HepG2 (cell line): ENCODE results near the gene ZNF383. TPM values are rescaled to one million over a fixed set of nuclear protein-coding genes. Genes with fewer than 3 reads are reported as not detected.
A peak's percentile ranks its signal among the peaks of the same experiment; 100 is the strongest.

ENCODE experiments used
- E2F5 ChIP-seq: sonication (generic); formaldehyde crosslinking; conservative IDR thresholded peaks from 2 replicates; pipeline ENCODE4 v1.4.0; 2020; ENCODE audit warnings: missing genetic modification reagents
- NCOA2 ChIP-seq: sonication (generic); formaldehyde crosslinking; IDR thresholded peaks from 2 replicates; pipeline ENCODE4 v1.8.0; 2022; ENCODE audit warnings: inconsistent platforms
- PRDM4 ChIP-seq: sonication (generic); formaldehyde crosslinking; IDR thresholded peaks from 2 replicates; pipeline ENCODE4 v1.9.0; 2021; ENCODE audit warnings: missing genetic modification reagents, borderline replicate concordance
- SMAD3 ChIP-seq: sonication (generic); formaldehyde crosslinking; IDR thresholded peaks from 2 replicates; pipeline ENCODE4 v1.4.0; 2020; ENCODE audit warnings: missing genetic modification reagents
- TBX3 ChIP-seq: fragments of 450-650 bp; IDR thresholded peaks from 2 replicates; pipeline ENCODE4 v1.6.1; 2017; ENCODE audit warnings: antibody characterized with exemption, mild to moderate bottlenecking, inconsistent platforms, borderline replicate concordance
- TCF7 ChIP-seq: sonication (generic); IDR thresholded peaks from 2 replicates; pipeline ENCODE4 v1.6.1; 2016; ENCODE audit warnings: antibody characterized with exemption, low read depth
- TCF7L2 ChIP-seq: IDR thresholded peaks from 2 replicates; pipeline ENCODE4 v1.6.1; 2011; ENCODE audit warnings: mild to moderate bottlenecking, low read depth, low read length, moderate library complexity
- TRIM22 ChIP-seq: fragments of 450-650 bp; IDR thresholded peaks from 2 replicates; pipeline ENCODE4 v1.6.1; 2017
- ZNF180 ChIP-seq: sonication (generic); formaldehyde crosslinking; IDR thresholded peaks from 2 replicates; pipeline ENCODE4 v1.4.0; 2020; ENCODE audit warnings: low read depth, missing genetic modification reagents, borderline replicate concordance
- polyA plus RNA-seq, 8 experiments: library from polyadenylated mRNA; depleted of rRNA in 3 of 8; stranded (reverse) in 7 of 8; unstranded in 1 of 8; fragments of >200 nt; fragmentation: Illumina TruSeq in 4 of 8; extraction: Trizol in 4 of 8; gene quantifications; 2 replicates each; pipeline versions ENCODE4 v1.2.1 to v1.2.3, GENCODE V29; 2011 to 2016; ENCODE audit warnings: low read depth in 4 of 8, missing spikeins in 1 of 8, mixed read lengths in 1 of 8; ENCODE audit not compliant: insufficient read depth in 1 of 8
- total RNA-seq, 5 experiments: library from RNA; depleted of rRNA; stranded (reverse); fragments of >200 nt; fragmentation: Illumina TruSeq; extraction: Trizol; gene quantifications; 2 replicates each; pipeline ENCODE4 v1.2.3, GENCODE V29; 2016; ENCODE audit warnings: low read depth in 1 of 5
- TF ChIP-seq, protein P1 (sequence below): sonication (generic); formaldehyde crosslinking; IDR thresholded peaks from 2 replicates; pipeline ENCODE4 v1.4.0; 2020; ENCODE audit warnings: missing genetic modification reagents
- TF ChIP-seq, protein P2 (sequence below): sonication (generic); formaldehyde crosslinking; IDR thresholded peaks from 2 replicates; pipeline ENCODE4 v1.4.0; 2020; ENCODE audit warnings: mild to moderate bottlenecking, low read depth, missing genetic modification reagents
- TF ChIP-seq, protein P3 (sequence below): sonication (generic); formaldehyde crosslinking; IDR thresholded peaks from 2 replicates; pipeline ENCODE4 v1.5.0; 2020; ENCODE audit warnings: missing genetic modification reagents, mild to moderate bottlenecking, borderline replicate concordance

ZNF383 gene
- total and polyA plus RNA-seq, 2 of the 13 experiments (the other 11 are each of a cell fraction or from before 2014, with no cell fraction given), result 2.6 to 4.1 TPM

GRCh38 chr19:37172368-37173366 is 45.3 kb upstream of the ZNF383 start, which contains the start of gene ZNF585A (continued):
- TF ChIP-seq PRDM4 (CRISPR knock-in tag) (no peak), TBX3 (no peak), NCOA2 (CRISPR knock-in tag) (no peak), TCF7L2 (no peak), SMAD3 (CRISPR knock-in tag) (0 out of 2 replicates have a peak, but pooled peaks have one; percentile 43), TRIM22 (no peak), E2F5 (no peak), ZNF180 (no peak), TCF7 (no peak)
- TF ChIP-seq, protein P1, sequence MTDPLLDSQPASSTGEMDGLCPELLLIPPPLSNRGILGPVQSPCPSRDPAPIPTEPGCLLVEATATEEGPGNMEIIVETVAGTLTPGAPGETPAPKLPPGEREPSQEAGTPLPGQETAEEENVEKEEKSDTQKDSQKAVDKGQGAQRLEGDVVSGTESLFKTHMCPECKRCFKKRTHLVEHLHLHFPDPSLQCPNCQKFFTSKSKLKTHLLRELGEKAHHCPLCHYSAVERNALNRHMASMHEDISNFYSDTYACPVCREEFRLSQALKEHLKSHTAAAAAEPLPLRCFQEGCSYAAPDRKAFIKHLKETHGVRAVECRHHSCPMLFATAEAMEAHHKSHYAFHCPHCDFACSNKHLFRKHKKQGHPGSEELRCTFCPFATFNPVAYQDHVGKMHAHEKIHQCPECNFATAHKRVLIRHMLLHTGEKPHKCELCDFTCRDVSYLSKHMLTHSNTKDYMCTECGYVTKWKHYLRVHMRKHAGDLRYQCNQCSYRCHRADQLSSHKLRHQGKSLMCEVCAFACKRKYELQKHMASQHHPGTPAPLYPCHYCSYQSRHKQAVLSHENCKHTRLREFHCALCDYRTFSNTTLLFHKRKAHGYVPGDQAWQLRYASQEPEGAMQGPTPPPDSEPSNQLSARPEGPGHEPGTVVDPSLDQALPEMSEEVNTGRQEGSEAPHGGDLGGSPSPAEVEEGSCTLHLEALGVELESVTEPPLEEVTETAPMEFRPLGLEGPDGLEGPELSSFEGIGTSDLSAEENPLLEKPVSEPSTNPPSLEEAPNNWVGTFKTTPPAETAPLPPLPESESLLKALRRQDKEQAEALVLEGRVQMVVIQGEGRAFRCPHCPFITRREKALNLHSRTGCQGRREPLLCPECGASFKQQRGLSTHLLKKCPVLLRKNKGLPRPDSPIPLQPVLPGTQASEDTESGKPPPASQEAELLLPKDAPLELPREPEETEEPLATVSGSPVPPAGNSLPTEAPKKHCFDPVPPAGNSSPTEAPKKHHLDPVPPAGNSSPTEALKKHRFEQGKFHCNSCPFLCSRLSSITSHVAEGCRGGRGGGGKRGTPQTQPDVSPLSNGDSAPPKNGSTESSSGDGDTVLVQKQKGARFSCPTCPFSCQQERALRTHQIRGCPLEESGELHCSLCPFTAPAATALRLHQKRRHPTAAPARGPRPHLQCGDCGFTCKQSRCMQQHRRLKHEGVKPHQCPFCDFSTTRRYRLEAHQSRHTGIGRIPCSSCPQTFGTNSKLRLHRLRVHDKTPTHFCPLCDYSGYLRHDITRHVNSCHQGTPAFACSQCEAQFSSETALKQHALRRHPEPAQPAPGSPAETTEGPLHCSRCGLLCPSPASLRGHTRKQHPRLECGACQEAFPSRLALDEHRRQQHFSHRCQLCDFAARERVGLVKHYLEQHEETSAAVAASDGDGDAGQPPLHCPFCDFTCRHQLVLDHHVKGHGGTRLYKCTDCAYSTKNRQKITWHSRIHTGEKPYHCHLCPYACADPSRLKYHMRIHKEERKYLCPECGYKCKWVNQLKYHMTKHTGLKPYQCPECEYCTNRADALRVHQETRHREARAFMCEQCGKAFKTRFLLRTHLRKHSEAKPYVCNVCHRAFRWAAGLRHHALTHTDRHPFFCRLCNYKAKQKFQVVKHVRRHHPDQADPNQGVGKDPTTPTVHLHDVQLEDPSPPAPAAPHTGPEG (CRISPR knock-in tag), result no peak
- TF ChIP-seq, protein P2, sequence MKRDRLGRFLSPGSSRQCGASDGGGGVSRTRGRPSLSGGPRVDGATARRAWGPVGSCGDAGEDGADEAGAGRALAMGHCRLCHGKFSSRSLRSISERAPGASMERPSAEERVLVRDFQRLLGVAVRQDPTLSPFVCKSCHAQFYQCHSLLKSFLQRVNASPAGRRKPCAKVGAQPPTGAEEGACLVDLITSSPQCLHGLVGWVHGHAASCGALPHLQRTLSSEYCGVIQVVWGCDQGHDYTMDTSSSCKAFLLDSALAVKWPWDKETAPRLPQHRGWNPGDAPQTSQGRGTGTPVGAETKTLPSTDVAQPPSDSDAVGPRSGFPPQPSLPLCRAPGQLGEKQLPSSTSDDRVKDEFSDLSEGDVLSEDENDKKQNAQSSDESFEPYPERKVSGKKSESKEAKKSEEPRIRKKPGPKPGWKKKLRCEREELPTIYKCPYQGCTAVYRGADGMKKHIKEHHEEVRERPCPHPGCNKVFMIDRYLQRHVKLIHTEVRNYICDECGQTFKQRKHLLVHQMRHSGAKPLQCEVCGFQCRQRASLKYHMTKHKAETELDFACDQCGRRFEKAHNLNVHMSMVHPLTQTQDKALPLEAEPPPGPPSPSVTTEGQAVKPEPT (CRISPR knock-in tag), result 0 out of 2 replicates have a peak, but pooled peaks have one; percentile 50
- TF ChIP-seq, protein P3, sequence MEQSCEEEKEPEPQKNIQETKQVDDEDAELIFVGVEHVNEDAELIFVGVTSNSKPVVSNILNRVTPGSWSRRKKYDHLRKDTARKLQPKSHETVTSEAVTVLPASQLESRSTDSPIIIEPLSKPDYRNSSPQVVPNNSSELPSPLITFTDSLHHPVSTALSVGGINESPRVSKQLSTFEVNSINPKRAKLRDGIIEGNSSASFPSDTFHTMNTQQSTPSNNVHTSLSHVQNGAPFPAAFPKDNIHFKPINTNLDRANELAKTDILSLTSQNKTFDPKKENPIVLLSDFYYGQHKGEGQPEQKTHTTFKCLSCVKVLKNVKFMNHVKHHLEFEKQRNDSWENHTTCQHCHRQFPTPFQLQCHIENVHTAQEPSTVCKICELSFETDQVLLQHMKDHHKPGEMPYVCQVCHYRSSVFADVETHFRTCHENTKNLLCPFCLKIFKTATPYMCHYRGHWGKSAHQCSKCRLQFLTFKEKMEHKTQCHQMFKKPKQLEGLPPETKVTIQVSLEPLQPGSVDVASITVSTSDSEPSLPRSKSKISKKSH (CRISPR knock-in tag), result 0 out of 2 replicates have a peak, but pooled peaks have one; percentile 38
